Psoas muscle (tissue), 8 donors: ENCODE results near the gene ULK4. TPM values are rescaled to one million over a fixed set of nuclear protein-coding genes. Genes with fewer than 3 reads are reported as not detected.

ENCODE experiments used
- ATAC-seq, 4 donors: fragments of 200-7000 bp; cut with Tn5 transposase; one replicate each; pipeline ENCODE4 v1.9.1; 2020; ENCODE audit warnings: moderate library complexity in 3 of 4, mild to moderate bottlenecking in 2 of 4
- DNase-seq, 2 donors: peaks; one replicate each; pipeline ENCODE4 v3.0.0-alpha.2; 2020
- H3K27ac ChIP-seq: fragments of 200-600 bp; one replicate; pipeline ENCODE4 v1.8.0; 2022
- H3K27me3 ChIP-seq, 3 donors: fragments of 200-600 bp in 1 of 3; one replicate each; pipeline versions ENCODE4 v1.6.1 to v1.8.0; 2013 to 2022; ENCODE audit warnings: low read length in 2 of 3, mild to moderate bottlenecking in 2 of 3, moderate library complexity in 1 of 3; ENCODE audit not compliant: insufficient read depth in 3 of 3
- H3K36me3 ChIP-seq, 2 donors: fragments of 200-600 bp in 1 of 2; one replicate each; pipeline versions ENCODE4 v1.6.1 to v1.8.0; 2013 to 2022; ENCODE audit warnings: low read depth in 1 of 2, mild to moderate bottlenecking in 1 of 2, moderate library complexity in 1 of 2; ENCODE audit not compliant: insufficient read depth in 1 of 2
- H3K4me1 ChIP-seq: fragments of 200-600 bp; one replicate; pipeline ENCODE4 v1.8.0; 2022
- H3K4me3 ChIP-seq: fragments of 200-600 bp; one replicate; pipeline ENCODE4 v1.8.0; 2022; ENCODE audit warnings: mild to moderate bottlenecking
- H3K9me3 ChIP-seq: fragments of 200-600 bp; one replicate; pipeline ENCODE4 v1.8.0; 2022
- CTCF ChIP-seq: fragments of 200-600 bp; IDR thresholded peaks from one replicate; pipeline ENCODE4 v1.8.0; 2022; ENCODE audit warnings: antibody characterized with exemption
- whole genome bisulfite sequencing, 3 donors: extraction: QIAGEN DNeasy Blood & Tissue Kit; methylation state at CpG; one replicate each; pipeline versions ENCODE4 v1.1.6 to v1.1.7; 2013; 5-methylcytosine and 5-hydroxymethylcytosine counted together
- intact Hi-C, 2 donors: fragments of 100-400 bp; cut with DNase I; formaldehyde crosslinking; loops; one replicate each; pipeline versions ENCODE4 v1.11.0 to v1.14.2; 2022
- polyA plus RNA-seq, 3 donors: library from polyadenylated mRNA; stranded (reverse); fragments of 200-250 nt; gene quantifications; one replicate each; pipeline ENCODE4 v1.2.3, GENCODE V29; 2013
- total RNA-seq, 4 donors: library from RNA; stranded (reverse); fragmentation: NEBNext Ultra II Directional in 2 of 4; extraction: Animal tissue kit (Norgen Biotek cat#: 25700) in 2 of 4; gene quantifications; one replicate each; pipeline versions ENCODE4 v1.2.1 to v1.2.4, GENCODE V29; 2021 to 2023
- donor health status: healthy with polysubstance abuse.
- donor health status: DM: no; HTN: no; CAD: no; lungs with moderate emphysema.
- donor health status: Bipolar disorder and iron deficiency.
- donor health status: healthy.
- donor health status: DM: yes; HTN: yes; CAD: no.
- donor health status: DM: no; HTN: no; CAD: no.
- donor health status: DM: no; HTN: no; CAD: no.
- donor health status: DM: yes; HTN: yes; CAD: no.

ULK4 gene
- total and polyA plus RNA-seq, 7 donors, result 0.61 to 3.2 (median 1.0) TPM

DNA sequence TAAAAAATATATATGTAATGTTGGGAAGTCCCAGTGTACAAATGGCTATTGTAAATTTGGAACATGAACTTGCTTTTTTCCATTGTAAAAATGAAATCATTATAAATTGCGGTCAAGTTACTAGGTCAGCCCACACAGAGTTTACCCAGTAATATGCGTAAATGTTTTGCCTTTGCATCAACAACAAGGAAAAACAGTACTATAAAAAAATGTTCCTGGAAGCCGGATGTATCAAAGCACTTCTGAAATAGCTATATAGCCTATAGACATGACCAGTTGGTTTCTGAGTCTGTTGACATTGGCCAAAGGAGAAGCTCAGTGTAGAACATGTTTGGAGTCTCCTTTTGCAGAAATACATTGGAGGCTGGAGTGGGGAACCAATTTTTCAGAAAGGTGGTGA, 739.4 kb downstream of the ULK4 start:
- no peak for TF ChIP-seq CTCF
- no peak for DNase-seq
- Histone ChIP-seq H3K27ac (no peak overlapping the region), H3K9me3 (no peaks in the 10 kb centered on the region), H3K36me3 (peaks cover 12 to 32% of the 10 kb centered on the region in 2 donors), H3K4me3 (no peak overlapping the region), H3K4me1 (peaks cover 55% of the 10 kb centered on the region), H3K27me3 (no peaks in the 10 kb centered on the region)
- no peak for ATAC-seq
- WGBS, 3 donors, result 66 to 78% (median 72%) methylated on average over 3 of the region's 3 CpGs
- intact Hi-C loops, result no loop called here

DNA sequence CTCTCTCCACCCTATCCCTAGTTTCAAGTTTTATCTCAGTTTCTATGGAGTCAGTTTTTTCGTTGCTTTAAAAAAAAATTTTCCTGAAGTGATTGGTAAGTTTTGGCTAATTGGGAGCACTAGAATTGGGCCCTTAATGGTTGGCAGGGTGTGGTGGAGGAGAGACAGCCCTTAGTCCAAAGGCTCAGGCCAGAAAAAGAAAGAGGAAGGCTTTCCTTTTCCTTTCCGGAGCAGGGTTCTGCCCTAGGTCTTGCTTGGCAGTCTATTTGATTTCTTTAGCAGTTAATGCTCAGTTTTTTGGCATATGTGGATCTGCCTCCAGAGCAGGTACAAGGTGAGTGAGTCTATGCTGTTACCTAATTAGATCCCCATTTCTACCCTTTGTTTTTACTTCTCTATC, 739.9 kb downstream of the ULK4 start:
- ATAC-seq, result no peak
- H3K4me1 ChIP-seq, result peaks cover 60% of the 10 kb centered on the region
- no peak overlapping the region for H3K4me3 ChIP-seq
- H3K36me3 ChIP-seq, result peaks cover 12 to 28% of the 10 kb centered on the region in 2 donors
- no peak for TF ChIP-seq CTCF
- H3K27ac ChIP-seq, result no peak overlapping the region
- intact Hi-C loops, result no loop called here
- no peak for DNase-seq
- no peaks in the 10 kb centered on the region for H3K9me3 ChIP-seq
- WGBS, 3 donors, result 52 to 55% (median 53%) methylated on average over 2 of the region's 2 CpGs
- no peaks in the 10 kb centered on the region for H3K27me3 ChIP-seq

DNA sequence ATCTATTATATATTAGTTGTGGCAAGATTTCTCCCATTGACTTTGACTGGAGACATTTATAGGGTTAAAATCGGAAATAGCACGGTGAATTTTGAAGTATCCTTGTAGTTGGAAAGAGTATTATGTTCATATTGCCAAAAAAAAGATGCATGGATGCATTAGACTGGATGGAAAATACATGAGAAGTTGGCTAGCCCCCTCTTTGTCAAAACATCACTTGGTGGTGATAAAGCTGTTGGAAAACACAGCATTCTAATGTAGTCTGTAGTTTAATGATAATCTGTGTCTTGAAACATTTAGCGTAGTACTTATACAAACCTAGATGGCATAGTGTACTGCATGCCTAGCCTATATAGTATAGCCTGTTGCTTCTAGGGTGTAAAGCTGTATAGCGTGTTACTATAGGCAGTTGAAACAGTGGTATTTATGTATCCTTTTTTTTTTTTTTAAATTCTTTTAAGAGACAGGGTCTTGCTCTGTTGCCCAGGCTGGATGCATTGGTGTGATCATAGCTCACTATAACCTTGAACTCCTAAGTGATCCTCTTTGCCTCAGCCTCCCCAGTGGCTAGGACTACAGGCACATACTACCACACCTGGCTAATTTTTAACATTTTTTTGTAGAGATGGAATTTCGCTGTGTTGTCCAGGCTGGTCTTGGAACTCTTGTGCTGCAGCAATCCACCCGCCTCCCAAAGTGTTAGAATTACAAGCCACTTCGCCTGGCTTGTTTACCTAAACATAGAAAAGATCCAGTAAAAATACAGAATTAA, 740.8 kb downstream of the ULK4 start:
- peaks cover 9 to 18% of the 10 kb centered on the region in 2 donors for H3K36me3 ChIP-seq
- H3K27me3 ChIP-seq, result no peaks in the 10 kb centered on the region
- 74 to 77% (median 76%) methylated on average over 7 of the region's 7 CpGs for WGBS, 3 donors
- H3K4me3 ChIP-seq, result no peak overlapping the region
- no peaks in the 10 kb centered on the region for H3K9me3 ChIP-seq
- no peak for TF ChIP-seq CTCF
- intact Hi-C loops, result no loop called here
- no peak overlapping the region for H3K27ac ChIP-seq
- DNase-seq, result no peak
- ATAC-seq, result no peak
- H3K4me1 ChIP-seq, result peaks cover 69% of the 10 kb centered on the region

DNA sequence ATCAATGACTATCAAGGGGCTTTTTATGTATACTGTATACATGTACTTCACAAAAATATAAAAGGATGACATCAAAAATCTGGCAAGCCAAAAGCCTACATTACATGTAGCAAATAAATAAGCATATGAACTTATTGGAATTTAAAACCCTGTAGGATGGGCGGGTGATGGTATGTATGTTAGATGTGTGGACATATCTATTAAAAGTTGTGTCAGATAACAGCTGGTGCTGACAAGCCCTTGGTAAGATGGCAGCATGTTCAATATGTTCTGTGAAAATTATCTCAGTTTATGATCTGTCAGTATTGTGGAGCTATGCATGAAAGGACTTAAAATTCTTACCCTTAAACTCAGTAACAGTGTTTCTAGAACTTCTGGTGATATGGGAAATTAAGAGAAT, 742.5 kb downstream of the ULK4 start:
- H3K4me3 ChIP-seq, result no peak overlapping the region
- H3K9me3 ChIP-seq, result no peaks in the 10 kb centered on the region
- no peak overlapping the region for H3K27ac ChIP-seq
- ATAC-seq (no peak), DNase-seq (no peak)
- H3K27me3 ChIP-seq, result no peaks in the 10 kb centered on the region
- intact Hi-C loops, result no loop called here
- peaks cover 80% of the 10 kb centered on the region for H3K4me1 ChIP-seq
- H3K36me3 ChIP-seq, result peaks cover 0 to 2% of the 10 kb centered on the region in 2 donors
- no peak for TF ChIP-seq CTCF
- WGBS, 3 donors, result 89 to 94% (median 92%) methylated on average over 1 of the region's 1 CpG

DNA sequence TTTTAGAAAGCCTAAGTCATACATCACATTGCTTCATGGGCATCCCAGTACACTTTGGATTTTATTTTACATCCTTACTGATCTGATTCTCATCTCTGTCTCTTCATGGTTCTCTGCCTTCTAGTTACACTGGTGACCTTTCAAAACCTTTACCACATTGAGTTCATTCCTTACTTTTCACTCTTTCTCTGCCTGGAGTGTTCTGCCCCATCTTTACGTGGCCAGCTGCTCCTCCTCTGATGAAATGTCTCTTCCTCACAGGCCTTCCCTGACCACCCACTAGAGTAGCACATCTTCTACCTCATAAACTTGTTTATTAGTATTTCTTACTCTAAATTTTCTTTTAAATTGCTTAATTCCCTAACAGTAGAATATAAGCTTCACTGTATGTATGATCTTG, 744.9 kb downstream of the ULK4 start:
- 50 to 55% (median 52%) methylated on average over 1 of the region's 1 CpG for WGBS, 3 donors
- intact Hi-C loops, result no loop called here
- H3K36me3 ChIP-seq, result no peaks in the 10 kb centered on the region
- H3K4me3 ChIP-seq, result no peak overlapping the region
- DNase-seq (no peak), ATAC-seq (no peak)
- no peak overlapping the region for H3K27ac ChIP-seq
- no peaks in the 10 kb centered on the region for H3K9me3 ChIP-seq
- peaks cover 78% of the 10 kb centered on the region for H3K4me1 ChIP-seq
- H3K27me3 ChIP-seq, result no peaks in the 10 kb centered on the region
- no peak for TF ChIP-seq CTCF
